ENCODE measurements around the gene SLC35B2. TPM values are rescaled to one million over a fixed set of nuclear protein-coding genes. Genes with fewer than 3 reads are reported as not detected.
A peak's percentile ranks its signal among the peaks of the same experiment; 100 is the strongest.

Gene SLC35B2
- total RNA-seq, 3 donors from 2014 or later, result 32.8 to 50.5 (median 38.1) TPM

- no peak for DNase-seq (ENCODE audit: low spot score in 2 of 2)
- peaks cover 0 to 39% of the 10 kb centered on the region in 2 donors for H3K27me3 ChIP-seq
- no peak overlapping the region for H3K27ac ChIP-seq
- TF ChIP-seq CTCF (IDR thresholded peaks at IDR 0.05) (no peak), POLR2A (IDR thresholded peaks at IDR 0.05) (no peak), POLR2AphosphoS5 (IDR thresholded peaks at IDR 0.05) (no peak)
- H3K9me3 ChIP-seq, result no peaks in the 10 kb centered on the region
- no peak overlapping the region for H3K4me3 ChIP-seq
- no peaks in the 10 kb centered on the region for H3K36me3 ChIP-seq
- H3K4me1 ChIP-seq, result no peaks in the 10 kb centered on the region
- intact Hi-C loops (cut with DNase I; ENCODE audit: low total_unique reads), result no loop called here
Measured at GRCh38 chr6:44277763-44278162, 20.4 kb upstream of the SLC35B2 start.

GRCh38 chr6:44276667-44277640 is 19.6 kb upstream of the SLC35B2 start:
- intact Hi-C loops (cut with DNase I; ENCODE audit: low total_unique reads), result no loop called here

GRCh38 chr6:44275749-44276648 is 18.7 kb upstream of the SLC35B2 start:
- no peaks in the 10 kb centered on the region for H3K4me1 ChIP-seq
- peak overlapping the region; percentile 20 to 56 (median 39) for H3K4me3 ChIP-seq
- H3K27ac ChIP-seq, result no peak overlapping the region
- intact Hi-C loops (cut with DNase I; ENCODE audit: low total_unique reads), result no loop called here
- DNase-seq (ENCODE audit: low spot score in 2 of 2), result no peak
- H3K36me3 ChIP-seq, result no peaks in the 10 kb centered on the region
- H3K27me3 ChIP-seq, result peaks cover 0 to 48% of the 10 kb centered on the region in 2 donors
- H3K9me3 ChIP-seq, result no peaks in the 10 kb centered on the region
- TF ChIP-seq POLR2AphosphoS5 (IDR thresholded peaks at IDR 0.05), result no peak
- TF ChIP-seq CTCF (IDR thresholded peaks at IDR 0.05), result no peak
- no peak for TF ChIP-seq POLR2A (IDR thresholded peaks at IDR 0.05)

More at GRCh38 chr6:44276667-44277640, 19.6 kb upstream of the SLC35B2 start:
- Histone ChIP-seq H3K4me1 (no peaks in the 10 kb centered on the region), H3K27ac (no peak overlapping the region), H3K36me3 (no peaks in the 10 kb centered on the region), H3K9me3 (no peaks in the 10 kb centered on the region), H3K27me3 (peaks cover 0 to 47% of the 10 kb centered on the region in 2 donors), H3K4me3 (no peak overlapping the region)
- TF ChIP-seq POLR2AphosphoS5 (IDR thresholded peaks at IDR 0.05), result no peak
- TF ChIP-seq POLR2A (IDR thresholded peaks at IDR 0.05), result no peak
- TF ChIP-seq CTCF (IDR thresholded peaks at IDR 0.05), result no peak
- DNase-seq (ENCODE audit: low spot score in 2 of 2), result no peak

- DNase-seq (ENCODE audit: low spot score in 2 of 2), result no peak
- peaks cover 2 to 48% of the 10 kb centered on the region in 2 donors for H3K27me3 ChIP-seq
- peak overlapping the region in 2 of 3 donors; percentile 39 to 56 for H3K4me3 ChIP-seq
- no peaks in the 10 kb centered on the region for H3K4me1 ChIP-seq
- intact Hi-C loops (cut with DNase I; ENCODE audit: low total_unique reads), result no loop called here
- no peak overlapping the region for H3K27ac ChIP-seq
- TF ChIP-seq CTCF (IDR thresholded peaks at IDR 0.05) (no peak), POLR2A (IDR thresholded peaks at IDR 0.05) (no peak), POLR2AphosphoS5 (IDR thresholded peaks at IDR 0.05) (no peak)
- no peaks in the 10 kb centered on the region for H3K36me3 ChIP-seq
- no peaks in the 10 kb centered on the region for H3K9me3 ChIP-seq
Measured at GRCh38 chr6:44275271-44275748, 18.0 kb upstream of the SLC35B2 start.

Measured in breast epithelium (tissue), 4 donors.